SKM-1 treated with dmso at 0.1 percent for 144 hours (cell line): Measurements from ENCODE around the gene HES5.

Experiments
- DNase-seq: peaks from one replicate; lab custom pipeline; 2025; ENCODE audit not compliant: unreplicated experiment; lab: John Stamatoyannopoulos, UW

The HES5 gene

DNA sequence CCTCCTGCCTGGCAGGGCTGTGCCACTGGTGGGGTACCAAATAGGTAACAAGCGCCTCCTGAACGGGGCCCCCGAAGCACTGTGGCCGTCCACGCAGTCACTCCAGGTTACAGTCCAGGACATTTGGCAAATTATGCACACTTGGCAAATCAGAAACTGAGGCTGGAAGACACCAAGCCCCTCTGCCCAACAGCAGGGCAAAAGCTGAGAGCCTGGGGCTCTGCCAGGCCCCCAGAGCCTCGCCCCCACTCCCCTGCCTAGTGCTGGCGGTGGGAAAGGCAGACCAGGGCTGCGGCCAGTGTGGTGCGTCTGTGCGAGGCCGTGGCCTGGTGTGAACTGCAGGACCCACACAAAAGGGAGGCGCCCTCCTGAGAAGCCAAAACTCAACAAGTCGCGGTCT lies 13.1 kb downstream of the HES5 start:
- DNase-seq = no peak

DNA sequence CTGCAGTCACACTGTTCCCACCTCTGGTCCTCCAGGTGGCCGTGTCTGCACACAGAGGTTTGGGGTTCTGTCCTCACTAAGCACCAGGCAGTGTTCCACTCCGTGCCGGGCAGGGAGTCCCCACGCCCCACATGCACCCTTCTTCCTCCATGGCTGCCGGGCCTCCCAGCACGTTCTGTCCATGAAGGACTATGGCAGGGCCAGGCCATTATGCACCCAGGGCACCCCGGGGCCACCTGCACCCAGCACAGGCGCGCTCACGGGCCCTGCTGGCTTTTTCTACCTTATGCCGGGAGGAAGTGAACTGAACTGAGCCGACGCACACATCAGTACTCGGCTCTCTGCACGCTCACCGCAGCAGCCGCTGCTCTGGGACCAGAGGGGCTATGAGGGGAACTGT lies 13.9 kb downstream of the HES5 start:
- DNase-seq = no peak

DNA sequence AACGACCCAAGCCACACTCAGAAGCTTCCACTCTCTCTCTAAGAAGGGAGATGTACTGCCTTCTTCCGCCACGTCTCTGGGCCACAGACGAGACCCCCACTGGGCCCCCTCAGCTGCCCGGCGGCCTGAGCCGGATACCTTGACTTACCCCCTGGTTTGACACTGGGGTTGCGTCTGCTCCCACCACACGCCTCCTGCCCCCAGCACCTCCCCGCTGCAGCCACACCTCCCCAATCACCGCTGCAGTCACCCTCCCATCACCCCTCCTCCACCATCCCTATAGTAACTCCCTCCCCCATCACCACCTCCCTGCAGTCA lies 14.3 kb downstream of the HES5 start:
- no peak for DNase-seq

DNA sequence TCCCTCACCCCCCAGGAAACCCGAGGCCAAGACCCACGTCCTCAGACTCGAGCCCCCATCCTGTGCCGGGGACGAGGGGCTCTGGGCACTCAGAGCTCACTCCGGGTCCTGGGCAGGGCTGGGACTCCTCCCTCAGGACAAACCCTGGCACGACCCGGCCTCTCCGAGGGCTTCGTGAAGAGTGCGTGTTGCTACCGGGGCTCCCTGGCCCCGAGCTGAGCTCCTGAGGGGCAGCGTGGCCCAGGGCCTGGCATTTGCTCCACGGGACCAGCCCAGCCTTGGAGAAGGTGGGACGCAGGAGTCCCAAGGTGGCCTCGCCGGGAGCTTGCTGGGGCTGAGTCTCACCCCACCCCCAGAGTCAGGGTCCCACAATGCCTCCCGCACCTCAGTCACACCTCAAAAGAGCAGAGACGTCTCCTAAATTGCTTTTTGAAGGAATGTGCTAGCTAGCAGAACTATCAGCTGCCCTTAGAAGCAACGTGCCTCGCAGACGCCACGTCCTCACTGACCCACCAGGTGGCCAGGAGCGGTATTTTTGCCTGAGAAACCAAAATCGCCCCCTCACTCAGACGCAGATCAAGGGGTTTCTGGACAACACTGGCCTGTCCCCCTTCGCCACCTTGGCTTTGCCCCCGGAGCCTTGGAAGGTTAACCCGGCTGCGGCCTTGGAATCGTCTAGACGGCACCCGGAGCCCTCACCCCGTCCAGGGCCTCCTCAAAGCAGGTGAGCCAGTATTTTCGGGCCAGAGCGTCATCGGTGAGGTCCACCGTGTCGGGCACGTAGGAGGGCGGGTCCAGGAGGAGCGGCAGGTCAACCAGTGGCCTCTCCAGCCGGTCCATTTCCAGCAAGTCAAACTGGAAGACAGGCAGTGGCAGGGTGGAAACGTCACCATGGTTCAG lies 14.9 kb downstream of the HES5 start:
- no peak for DNase-seq

DNA sequence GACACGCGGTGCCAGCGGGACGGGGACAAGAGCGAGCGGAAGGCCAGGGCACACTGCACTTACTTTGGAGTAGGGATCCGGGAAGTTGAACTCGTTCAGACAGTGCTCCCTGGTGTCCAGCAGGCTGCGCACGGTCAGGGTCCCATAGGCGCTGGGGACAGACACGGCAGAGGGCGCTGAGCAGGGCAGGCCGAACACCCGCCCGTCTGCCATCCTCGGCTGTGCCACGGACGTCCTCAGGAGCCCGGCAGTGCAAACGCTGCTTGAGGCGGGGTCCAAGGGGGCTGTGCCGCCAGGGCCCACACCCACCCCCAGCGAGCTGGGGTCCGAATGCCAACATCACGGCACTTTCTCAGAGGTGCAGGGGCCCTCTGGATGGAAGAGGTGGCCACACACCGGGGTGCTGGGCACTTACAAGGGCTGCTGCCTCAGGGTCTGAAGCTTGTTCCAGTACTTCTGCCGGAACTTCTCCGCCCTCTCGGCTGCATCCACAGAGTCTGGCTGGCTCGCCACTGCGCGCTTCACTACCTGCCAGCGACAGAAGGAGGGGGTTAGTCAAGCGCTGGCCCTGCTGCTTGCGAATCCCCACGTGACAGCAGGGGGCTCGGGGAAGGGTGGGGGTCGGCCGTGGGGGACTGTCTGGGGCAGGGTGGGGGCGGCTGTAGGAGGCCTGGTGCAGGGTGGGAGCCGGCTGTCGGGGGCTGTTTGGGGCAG lies 16.0 kb downstream of the HES5 start:
- no peak for DNase-seq

DNA sequence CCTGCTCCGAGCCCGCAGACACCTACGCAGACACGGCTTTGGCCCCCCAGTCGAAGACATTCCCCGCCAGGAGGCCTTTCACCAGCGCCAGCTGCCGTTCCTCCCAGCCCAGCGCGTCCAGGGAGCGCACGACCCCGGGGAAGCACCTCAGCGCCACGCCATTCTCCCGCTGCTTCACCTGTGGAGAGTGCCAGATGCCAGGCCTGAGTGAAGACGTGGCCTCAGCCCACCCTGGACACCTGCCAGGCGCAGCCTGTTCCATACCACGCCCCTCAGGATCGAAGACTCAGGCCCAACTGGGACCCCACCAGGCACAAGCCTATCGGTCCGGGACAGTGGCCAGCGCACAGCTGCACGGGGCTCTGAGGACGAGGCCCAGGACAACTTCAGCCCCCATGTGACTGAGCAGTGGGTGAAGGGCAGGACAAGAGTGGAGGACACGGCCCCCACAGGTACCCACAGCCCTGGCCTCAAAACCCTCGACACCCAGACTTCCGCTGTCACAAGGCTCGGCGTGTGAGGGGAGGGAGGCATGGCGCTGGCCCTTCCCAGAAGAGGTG lies 17.1 kb downstream of the HES5 start:
- no peak for DNase-seq

DNA sequence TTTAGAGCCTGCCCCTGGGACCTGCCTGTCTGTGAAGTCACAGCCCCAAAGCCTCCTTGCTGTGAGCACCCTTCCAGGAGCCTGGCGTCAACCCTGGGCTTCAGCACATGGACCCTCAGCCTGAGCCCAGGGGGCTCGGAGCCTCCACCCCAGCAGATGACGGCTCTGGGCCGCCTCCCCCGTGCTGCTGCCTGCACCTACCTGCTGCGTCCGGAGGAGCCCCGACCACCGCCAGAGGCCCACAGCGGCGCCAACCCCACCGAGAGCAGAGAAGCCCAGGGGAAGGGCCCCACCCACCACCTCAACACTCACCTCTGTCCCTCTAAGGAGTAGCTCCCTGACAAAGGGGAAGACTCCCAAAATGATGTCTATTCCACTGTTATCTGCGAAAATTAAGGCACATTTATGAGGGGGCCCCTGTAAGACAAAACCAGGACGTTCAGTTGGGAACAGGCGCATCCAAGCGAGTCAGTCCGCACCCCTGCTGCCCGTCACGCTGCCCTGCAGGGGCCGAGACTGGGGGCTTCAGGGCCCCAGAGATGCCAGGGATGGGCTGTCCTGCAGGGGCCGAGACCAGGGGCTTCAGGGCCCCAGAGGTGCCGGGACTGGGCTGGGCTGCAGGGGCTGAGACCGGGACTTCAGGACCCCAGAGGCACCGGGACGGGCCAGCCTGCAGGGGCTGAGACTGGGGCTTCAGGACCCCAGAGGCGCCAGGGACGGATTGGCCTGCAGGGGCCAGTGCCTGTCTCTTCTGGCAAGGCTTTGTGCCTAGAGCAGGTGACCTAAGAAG lies 19.5 kb downstream of the HES5 start:
- DNase-seq = no peak

DNA sequence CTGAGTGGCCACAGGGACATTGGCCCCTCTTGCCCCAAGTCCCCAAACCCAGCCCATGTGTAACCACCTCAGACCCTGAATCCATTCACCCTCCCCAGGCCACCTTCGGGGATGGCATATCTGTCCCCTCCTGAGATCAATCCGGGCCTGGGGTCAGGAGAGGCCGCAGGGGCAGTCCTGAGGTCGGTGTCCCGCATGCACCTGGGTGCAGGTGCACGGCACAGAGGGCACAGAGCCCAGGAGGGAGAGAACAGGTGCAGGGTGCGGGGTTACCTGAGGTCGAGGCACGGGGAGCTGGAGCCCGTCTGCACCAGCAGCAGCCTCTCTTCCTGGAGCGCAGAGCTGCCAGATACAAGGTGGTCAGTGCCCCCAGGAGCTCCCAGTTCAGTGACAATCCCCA lies 20.5 kb downstream of the HES5 start:
- no peak for DNase-seq

DNA sequence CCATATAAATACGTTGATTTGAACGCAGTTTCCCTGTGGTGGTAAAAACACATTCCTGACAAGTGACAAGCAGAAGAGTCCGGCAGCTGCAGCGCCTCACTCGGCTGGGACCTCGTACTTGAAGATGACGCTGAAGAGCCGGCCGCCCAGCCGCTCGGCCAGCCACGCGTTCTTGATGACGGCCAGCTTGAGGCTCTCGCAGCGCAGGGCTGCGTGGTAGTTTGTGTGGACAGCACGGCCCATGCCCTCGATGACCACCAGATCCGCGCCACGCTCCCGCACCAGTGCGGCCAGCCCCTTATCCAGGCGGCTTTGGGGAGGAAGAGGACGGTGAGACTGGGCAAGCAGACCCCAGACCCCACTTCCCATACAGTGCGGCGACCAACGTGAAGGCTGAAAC lies 21.3 kb downstream of the HES5 start:
- no peak for DNase-seq

DNA sequence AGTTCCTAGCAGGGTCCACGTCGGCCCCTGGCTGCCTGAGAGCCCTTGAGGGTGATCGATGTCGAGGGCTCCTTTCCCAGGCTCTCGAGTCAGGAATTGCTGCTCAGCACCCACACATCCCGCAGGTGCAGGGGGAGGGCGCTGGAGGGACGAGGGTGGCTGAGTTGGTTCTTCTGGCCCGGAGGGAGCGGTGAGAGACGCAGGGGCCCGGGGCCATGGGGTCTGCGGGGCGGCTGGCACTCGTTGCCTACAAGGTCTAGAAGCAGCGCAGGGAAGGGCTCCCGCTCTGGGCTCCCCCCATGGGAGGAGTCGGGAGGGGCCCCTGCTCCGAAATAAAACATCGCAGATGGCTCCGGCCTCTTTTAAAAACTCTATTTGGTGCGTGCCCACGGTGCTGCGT lies 21.9 kb downstream of the HES5 start:
- no peak for DNase-seq

DNA sequence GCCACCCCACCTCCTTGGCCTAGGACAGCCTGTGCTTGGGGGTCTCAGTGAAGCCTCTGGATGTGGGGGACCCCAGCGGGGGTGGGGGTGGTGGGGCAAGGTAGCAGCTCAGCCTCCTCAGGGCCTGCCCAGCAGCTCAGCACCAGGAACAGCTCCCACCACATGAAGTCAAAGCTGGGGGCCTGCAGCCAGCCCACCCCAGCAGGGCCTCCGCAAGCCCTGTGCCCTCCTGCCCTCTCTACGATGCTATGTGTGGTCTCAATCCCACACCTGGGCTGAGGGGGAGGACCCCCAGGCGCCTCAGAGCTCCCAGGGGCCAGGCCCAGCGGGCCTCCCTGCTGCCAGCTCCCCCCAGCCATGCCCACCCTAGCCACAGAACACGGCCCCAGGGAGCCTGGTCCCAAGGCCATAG lies 22.3 kb downstream of the HES5 start:
- DNase-seq = no peak

DNA sequence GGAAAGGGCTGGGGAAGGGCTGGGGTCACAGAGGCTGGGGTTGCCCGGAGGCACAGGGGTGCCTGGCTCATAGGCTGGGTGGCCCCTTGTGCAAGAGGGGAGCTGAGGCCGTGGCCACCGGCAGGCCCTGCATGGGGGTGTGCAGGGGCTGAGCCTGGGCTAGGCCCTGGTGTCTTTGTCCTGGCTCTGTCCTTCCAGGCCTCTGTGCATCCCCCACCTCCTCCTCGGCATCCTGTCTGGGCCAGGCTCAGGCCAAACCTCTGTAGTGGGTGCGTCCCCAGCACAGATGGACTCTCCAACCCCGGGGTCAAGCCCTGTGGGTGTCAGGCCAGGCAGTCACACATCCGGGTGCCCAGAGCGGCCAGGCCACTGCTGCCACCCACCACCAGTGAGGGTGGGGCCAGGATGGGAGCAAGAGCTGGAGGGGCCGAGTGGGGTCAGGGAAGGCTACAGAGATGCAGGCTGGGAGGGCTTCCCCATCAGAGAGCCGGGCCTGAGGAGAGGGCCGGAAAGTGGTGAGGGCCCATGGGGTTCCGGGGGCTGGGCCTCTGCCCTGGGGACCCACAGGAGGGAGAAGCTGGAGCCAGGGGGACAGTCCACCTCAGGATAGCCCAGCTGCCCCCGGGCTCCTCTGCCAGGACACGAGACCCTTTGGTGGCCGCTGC lies 23.0 kb downstream of the HES5 start:
- DNase-seq = no peak

DNA sequence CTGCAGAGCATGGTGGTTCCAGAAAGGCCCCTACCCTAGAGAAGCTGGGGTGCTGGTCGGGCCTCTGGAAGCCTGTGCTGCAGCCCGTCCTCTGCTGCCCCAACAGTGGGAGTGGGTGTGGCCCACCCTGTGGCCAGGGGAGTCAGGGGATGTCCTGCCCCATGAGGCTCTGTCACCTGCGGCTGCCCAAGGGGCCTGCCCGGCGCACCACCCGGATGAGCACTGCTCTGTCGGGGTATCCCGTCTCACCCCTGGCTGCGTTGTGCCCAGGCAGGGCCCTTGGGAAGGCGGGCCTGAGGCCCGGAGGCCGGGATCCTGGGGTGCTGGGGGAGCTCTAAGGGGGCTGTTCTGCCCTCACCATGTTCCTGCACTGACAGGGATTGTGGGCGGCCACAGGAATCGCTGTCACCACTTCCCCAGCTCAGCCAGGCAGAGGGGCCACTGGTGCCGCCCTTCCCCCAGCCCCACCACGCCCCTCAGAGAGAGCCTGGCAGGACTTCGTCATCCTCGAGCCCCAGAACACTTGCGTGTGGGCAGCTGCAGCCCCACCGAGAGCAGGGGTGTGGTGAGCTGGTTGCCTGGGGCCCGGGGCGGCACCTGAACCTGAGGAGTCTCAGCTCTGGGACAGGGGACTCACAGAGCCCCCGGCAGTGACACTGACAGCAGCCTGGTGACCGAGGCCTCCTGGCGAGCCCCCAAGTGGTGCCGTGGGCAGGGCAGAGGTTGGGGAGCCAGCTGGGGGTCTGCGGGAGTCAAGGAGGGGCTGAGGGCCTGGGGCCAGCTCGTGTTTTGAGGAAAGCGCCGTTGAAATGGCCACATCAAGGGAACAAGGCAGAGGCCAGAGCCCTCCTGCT lies 23.8 kb downstream of the HES5 start:
- no peak for DNase-seq

DNA sequence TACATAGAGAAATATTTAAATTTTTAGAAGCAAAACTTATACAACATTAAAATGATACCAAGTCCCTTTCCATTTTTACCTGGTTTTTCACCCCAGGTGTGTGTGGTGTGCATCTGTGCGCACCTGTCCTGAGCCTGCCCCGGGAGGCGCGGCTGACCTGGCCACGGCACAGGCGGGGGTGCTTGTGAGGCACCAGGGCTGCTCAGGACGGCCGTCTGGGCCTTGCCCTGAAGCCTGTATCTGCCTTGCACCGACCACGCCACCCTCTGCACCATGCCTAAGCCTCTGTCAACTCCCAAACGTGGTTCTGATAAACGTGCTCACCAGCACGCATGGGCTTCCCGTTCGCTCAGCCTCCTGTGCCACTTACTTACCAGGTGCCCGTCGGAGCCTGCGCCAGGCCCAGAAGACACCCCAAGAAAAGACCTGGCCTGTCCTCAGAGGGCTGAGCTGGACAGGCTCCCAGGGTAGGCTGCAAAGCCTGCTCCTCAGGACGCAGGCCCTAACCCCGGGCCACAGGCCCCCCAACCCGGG lies 24.5 kb downstream of the HES5 start:
- DNase-seq = no peak

DNA sequence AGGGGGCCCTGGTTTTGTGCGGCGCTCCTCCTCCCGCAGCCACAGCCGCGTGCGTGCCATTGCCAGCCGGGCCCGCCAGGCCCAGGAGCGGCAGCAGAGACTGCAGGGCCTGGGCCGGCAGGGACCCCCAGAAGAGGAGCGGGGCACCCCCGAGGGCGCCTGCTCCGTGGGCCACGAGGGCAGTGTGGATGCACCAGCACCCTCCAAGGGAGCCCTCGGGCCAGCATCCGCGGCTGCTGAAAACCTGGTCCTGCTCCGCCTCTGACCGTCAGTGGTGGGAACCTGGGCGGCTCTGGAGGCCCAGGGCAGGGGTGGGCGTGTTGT lies 25.2 kb downstream of the HES5 start:
- DNase-seq = no peak

DNA sequence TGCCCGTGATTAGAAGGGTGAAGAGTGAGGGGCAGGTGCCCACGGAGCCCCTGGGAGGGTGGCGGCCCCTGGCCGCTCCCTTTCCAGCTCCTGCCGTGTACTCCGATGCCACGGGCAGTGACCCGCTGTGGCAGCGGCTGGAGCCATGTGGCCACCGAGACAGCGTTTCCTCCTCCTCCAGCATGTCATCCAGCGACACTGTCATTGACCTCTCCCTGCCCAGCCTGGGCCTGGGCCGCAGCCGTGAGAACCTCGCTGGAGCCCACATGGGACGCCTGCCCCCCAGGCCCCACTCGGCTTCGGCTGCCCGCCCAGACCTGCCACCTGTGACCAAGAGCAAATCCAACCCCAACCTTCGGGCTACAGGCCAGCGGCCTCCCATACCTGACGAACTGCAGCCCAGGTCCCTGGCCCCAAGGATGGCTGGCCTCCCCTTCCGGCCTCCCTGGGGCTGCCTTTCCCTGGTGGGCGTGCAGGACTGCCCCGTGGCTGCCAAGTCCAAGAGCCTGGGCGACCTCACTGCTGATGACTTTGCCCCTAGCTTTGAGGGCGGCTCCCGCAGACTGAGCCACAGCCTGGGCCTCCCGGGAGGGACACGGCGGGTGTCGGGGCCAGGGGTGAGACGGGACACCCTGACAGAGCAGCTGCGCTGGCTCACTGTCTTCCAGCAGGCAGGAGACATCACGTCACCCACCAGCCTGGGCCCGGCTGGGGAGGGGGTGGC lies 25.7 kb downstream of the HES5 start:
- DNase-seq = no peak

DNA sequence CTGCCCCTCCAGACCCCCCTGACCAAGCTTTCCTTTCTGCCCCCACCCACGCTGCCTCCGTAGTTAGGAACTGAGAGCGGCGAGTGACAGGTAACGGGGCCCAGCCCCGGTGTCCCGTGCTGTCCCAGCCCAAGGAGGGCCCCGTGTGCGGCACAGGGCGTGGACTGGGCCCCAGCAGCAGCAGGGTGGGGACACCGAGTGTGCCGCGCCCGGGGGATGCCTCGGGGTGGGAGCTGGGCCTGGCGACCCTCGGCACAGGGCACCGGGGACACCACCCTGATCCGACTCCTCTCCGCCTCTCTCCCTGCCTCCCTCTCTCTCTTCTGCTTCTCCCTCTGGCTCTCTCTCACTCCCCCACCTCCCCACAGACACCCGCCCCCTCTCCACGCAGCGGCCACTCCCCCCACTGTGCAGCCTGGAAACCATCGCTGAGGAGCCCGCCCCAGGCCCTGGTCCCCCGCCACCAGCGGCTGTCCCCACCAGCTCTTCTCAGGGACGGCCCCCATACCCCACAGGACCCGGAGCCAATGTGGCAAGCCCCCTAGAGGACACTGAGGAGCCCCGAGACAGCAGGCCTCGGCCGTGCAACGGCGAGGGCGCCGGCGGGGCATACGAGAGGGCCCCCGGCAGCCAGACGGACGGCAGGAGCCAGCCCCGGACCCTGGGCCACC lies 26.4 kb downstream of the HES5 start:
- no peak for DNase-seq

DNA sequence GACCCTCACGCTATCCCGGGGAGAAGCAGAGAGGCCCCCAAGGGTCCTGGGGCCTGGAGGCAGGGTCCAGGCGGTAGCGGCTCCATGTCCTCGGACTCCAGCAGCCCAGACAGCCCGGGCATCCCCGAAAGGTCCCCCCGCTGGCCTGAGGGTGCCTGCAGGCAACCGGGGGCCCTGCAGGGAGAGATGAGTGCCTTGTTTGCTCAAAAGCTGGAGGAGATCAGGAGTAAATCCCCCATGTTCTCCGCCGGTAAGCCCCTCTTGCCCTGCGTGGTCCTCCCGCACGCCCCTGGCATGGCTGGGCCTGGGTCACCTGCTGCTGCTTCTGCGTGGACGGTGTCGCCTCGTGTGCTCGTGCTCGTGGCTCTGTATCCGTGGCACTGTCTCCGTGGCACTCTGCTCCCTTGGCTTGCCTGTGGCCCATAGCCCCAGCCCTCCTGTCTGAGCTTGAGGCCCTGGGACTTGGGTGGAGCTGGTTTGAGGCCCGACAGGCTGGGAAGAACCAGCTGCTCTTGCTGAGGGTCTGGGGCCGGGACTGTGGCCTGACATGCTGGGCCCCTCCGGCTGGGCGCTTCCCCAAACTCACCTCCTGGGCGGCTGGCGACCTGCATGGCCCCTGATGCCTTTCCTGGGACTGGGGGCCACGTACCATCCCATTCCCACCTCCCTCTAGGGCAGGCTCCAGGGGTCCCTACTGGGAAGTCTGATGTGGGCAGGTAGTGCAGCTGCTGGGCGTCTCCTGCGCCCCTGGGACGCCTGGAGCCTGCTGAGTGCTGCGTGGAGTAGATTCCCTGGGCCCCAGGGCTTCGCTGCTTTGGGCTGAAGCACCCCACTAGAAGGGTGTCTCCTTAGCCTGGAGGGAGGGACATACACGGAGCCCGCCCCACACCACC lies 27.2 kb downstream of the HES5 start:
- no peak for DNase-seq
